ENCODE results near the gene SHOC2. TPM values are rescaled to one million over a fixed set of nuclear protein-coding genes. Genes with fewer than 3 reads are reported as not detected.

The SHOC2 gene
- total and polyA plus RNA-seq, 2 donors from 2014 or later: 18.0 to 66.8 TPM

DNA sequence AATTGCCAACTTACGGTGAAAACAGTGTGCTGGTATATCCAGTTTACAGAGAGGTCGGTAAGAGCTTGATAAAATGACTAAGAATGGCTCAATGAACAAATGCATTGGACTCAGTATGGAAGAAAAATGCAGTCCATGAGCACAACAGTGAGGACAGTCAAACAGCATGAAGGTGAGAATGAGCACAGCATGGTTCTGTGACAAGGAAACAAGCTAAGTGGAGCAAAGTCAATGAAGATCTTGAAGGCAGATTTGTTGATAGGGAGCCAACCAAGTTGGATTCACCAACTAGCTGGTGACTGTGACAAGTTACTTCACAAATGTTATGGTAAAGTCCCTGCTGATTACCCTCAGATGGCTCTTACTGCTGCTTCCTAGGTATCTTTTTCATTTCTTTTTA is 75.9 kb downstream of the SHOC2 start:
- FAIRE-seq (no peak), DNase-seq (no peak)
- peaks cover 0 to 2% (median 0%) of the 10 kb centered on the region in 3 donors for H3K36me3 ChIP-seq (ENCODE audit: control insufficient read depth in 2 of 3, insufficient read depth in 3 of 3, low read length in 3 of 3)
- no peak overlapping the region for H3K9ac ChIP-seq (ENCODE audit: low read length in 3 of 3)
- intact Hi-C loops (cut with DNase I): no loop called here
- TF ChIP-seq, protein P1, sequence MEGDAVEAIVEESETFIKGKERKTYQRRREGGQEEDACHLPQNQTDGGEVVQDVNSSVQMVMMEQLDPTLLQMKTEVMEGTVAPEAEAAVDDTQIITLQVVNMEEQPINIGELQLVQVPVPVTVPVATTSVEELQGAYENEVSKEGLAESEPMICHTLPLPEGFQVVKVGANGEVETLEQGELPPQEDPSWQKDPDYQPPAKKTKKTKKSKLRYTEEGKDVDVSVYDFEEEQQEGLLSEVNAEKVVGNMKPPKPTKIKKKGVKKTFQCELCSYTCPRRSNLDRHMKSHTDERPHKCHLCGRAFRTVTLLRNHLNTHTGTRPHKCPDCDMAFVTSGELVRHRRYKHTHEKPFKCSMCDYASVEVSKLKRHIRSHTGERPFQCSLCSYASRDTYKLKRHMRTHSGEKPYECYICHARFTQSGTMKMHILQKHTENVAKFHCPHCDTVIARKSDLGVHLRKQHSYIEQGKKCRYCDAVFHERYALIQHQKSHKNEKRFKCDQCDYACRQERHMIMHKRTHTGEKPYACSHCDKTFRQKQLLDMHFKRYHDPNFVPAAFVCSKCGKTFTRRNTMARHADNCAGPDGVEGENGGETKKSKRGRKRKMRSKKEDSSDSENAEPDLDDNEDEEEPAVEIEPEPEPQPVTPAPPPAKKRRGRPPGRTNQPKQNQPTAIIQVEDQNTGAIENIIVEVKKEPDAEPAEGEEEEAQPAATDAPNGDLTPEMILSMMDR (IDR thresholded peaks at IDR 0.05; ENCODE audit: borderline replicate concordance, extremely low read depth, insufficient read depth): no peak
- H3K4me3 ChIP-seq (ENCODE audit: low read length in 3 of 3): no peak overlapping the region
- H3K9me3 ChIP-seq (ENCODE audit: control insufficient read depth in 2 of 3, insufficient read depth in 1 of 3, low read length in 3 of 3): no peaks in the 10 kb centered on the region
- H3K27me3 ChIP-seq (ENCODE audit: control insufficient read depth, insufficient read depth, low read length): no peaks in the 10 kb centered on the region
- H3K4me1 ChIP-seq (ENCODE audit: control insufficient read depth in 2 of 3, insufficient read depth in 2 of 3, low read depth in 1 of 3, low read length in 3 of 3): no peaks in the 10 kb centered on the region
- no peak overlapping the region for H3K27ac ChIP-seq (ENCODE audit: low read depth in 2 of 2, low read length in 2 of 2)

DNA sequence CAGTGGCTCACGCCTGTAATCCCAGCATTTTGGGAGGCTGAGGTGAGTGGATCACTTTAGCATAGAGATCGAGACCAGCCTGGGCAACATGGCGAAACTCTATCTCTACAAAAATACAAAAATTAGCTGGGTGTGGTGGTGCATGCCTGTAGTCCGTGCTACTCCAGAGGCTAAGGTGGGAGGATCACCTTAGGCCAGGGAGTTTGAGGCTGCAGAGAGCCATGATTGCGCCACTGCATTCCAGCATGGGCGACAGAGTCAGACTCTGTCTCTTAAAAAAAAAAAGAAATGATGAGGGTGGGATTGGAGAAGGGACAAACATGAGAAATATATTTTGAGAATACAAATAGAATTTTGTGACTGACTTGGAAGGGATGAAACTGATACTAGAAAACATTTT is 76.9 kb downstream of the SHOC2 start:
- DNase-seq (no peak), FAIRE-seq (no peak)
- Histone ChIP-seq H3K27me3 (ENCODE audit: control insufficient read depth, insufficient read depth, low read length) (no peaks in the 10 kb centered on the region), H3K4me1 (ENCODE audit: control insufficient read depth in 2 of 3, insufficient read depth in 2 of 3, low read depth in 1 of 3, low read length in 3 of 3) (no peaks in the 10 kb centered on the region), H3K4me3 (ENCODE audit: low read length in 3 of 3) (no peak overlapping the region), H3K9ac (ENCODE audit: low read length in 3 of 3) (no peak overlapping the region), H3K27ac (ENCODE audit: low read depth in 2 of 2, low read length in 2 of 2) (no peak overlapping the region), H3K9me3 (ENCODE audit: control insufficient read depth in 2 of 3, insufficient read depth in 1 of 3, low read length in 3 of 3) (no peaks in the 10 kb centered on the region), H3K36me3 (ENCODE audit: control insufficient read depth in 2 of 3, insufficient read depth in 3 of 3, low read length in 3 of 3) (peaks cover 0 to 2% (median 0%) of the 10 kb centered on the region in 3 donors)
- TF ChIP-seq, protein P1 (IDR thresholded peaks at IDR 0.05; ENCODE audit: borderline replicate concordance, extremely low read depth, insufficient read depth): no peak
- intact Hi-C loops (cut with DNase I): no loop called here

DNA sequence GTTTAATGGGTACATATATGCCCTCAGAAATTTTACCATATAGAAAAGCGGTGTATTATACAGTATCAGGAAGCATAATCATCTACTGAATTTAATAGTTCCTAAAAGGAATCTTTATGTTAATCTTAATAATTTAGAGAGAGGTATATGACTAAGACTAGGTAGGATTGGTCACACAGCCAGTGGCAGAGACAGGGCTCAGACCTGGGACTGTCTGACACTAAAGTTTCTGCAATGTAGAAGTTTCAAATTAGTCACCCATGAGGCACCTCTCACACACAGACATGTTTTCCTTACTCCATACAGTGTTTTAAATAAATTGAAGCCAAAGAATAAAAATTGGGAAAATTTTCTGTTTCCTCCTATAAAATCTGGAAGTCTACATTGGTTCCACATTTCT is 84.6 kb downstream of the SHOC2 start:
- H3K36me3 ChIP-seq (ENCODE audit: control insufficient read depth in 2 of 3, insufficient read depth in 3 of 3, low read length in 3 of 3): peaks cover 0 to 8% (median 6%) of the 10 kb centered on the region in 3 donors
- no peaks in the 10 kb centered on the region for H3K27me3 ChIP-seq (ENCODE audit: control insufficient read depth, insufficient read depth, low read length)
- TF ChIP-seq, protein P1 (IDR thresholded peaks at IDR 0.05; ENCODE audit: borderline replicate concordance, extremely low read depth, insufficient read depth): no peak
- no peak for DNase-seq
- H3K4me3 ChIP-seq (ENCODE audit: low read length in 3 of 3): no peak overlapping the region
- H3K9ac ChIP-seq (ENCODE audit: low read length in 3 of 3): no peak overlapping the region
- H3K9me3 ChIP-seq (ENCODE audit: control insufficient read depth in 2 of 3, insufficient read depth in 1 of 3, low read length in 3 of 3): no peaks in the 10 kb centered on the region
- FAIRE-seq: no peak
- H3K4me1 ChIP-seq (ENCODE audit: control insufficient read depth in 2 of 3, insufficient read depth in 2 of 3, low read depth in 1 of 3, low read length in 3 of 3): no peaks in the 10 kb centered on the region
- intact Hi-C loops (cut with DNase I): no loop called here
- H3K27ac ChIP-seq (ENCODE audit: low read depth in 2 of 2, low read length in 2 of 2): no peak overlapping the region

DNA sequence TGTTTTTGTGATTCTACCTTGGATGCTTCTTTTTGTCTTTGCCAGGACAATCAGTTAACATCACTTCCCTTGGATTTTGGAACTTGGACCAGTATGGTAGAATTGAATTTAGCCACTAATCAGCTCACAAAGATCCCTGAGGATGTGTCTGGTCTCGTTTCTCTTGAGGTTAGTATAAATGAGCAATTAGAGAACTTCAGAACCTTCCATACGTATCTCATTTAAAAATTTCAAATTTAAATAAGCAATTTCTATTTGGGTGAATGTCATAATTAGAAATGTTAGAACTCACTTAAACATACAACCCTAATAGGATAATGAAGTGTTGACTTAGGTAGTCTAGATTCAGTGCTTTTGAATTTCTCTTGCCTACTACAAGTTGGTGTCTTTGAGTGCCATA is 88.1 kb downstream of the SHOC2 start:
- DNase-seq (no peak), FAIRE-seq (no peak)
- Histone ChIP-seq H3K27ac (ENCODE audit: low read depth in 2 of 2, low read length in 2 of 2) (no peak overlapping the region), H3K9ac (ENCODE audit: low read length in 3 of 3) (no peak overlapping the region), H3K9me3 (ENCODE audit: control insufficient read depth in 2 of 3, insufficient read depth in 1 of 3, low read length in 3 of 3) (no peaks in the 10 kb centered on the region), H3K27me3 (ENCODE audit: control insufficient read depth, insufficient read depth, low read length) (no peaks in the 10 kb centered on the region), H3K4me1 (ENCODE audit: control insufficient read depth in 2 of 3, insufficient read depth in 2 of 3, low read depth in 1 of 3, low read length in 3 of 3) (no peaks in the 10 kb centered on the region), H3K4me3 (ENCODE audit: low read length in 3 of 3) (no peak overlapping the region), H3K36me3 (ENCODE audit: control insufficient read depth in 2 of 3, insufficient read depth in 3 of 3, low read length in 3 of 3) (peaks cover 0 to 8% (median 8%) of the 10 kb centered on the region in 3 donors)
- TF ChIP-seq, protein P1 (IDR thresholded peaks at IDR 0.05; ENCODE audit: borderline replicate concordance, extremely low read depth, insufficient read depth): no peak
- intact Hi-C loops (cut with DNase I): no loop called here

All from kidney (tissue), 14 donors.